CD4-positive, alpha-beta T cell treated with Interleukin-6 at 100 ng/mL for 8 hours (primary cell): ENCODE data around the gene NBPF9.
A peak's percentile ranks its signal among the peaks of the same experiment; 100 is the strongest.
"Not testable (repeated sequence)": the region's sequence is repeated elsewhere in the genome, so short reads cannot be mapped to it uniquely, and the experiment has no call there.

Experiments
- DNase-seq: peaks from one replicate; pipeline ENCODE4 v3.0.0-alpha.2; 2020; ENCODE audit warnings: mixed read lengths, low spot score

NBPF9 gene

GRCh38 chr1:149103109-149104081 is at the start of gene NBPF9:
TSS of gene NBPF9 (minus strand) at chr1:149103551. CDS start at chr1:149082139, 21,412 bp downstream.
- peak; percentile 1 for DNase-seq

DNA sequence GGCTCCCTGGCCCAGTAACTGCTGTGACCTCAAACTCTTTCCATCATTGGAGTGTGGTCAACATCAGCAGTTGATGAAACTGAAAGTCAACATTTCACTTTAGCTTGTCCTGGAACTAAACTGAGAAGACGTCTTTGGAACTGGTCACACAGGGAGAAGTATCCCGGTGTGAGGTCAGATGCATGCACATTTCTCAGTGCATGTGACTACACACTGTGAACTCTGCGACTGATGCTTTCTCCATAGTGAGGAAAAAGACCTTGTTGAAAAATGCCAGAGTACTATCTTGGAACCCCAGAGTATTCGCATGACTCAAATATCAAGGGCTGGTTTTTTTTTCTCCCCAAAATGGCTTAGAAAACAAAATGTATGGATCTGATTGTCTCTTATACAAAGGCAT is 46.6 kb upstream of the NBPF9 start:
- DNase-seq, result not testable (repeated sequence)

- not testable (repeated sequence) for DNase-seq
Observed at GRCh38 chr1:149137585-149137984, 34.2 kb upstream of the NBPF9 start.

DNA sequence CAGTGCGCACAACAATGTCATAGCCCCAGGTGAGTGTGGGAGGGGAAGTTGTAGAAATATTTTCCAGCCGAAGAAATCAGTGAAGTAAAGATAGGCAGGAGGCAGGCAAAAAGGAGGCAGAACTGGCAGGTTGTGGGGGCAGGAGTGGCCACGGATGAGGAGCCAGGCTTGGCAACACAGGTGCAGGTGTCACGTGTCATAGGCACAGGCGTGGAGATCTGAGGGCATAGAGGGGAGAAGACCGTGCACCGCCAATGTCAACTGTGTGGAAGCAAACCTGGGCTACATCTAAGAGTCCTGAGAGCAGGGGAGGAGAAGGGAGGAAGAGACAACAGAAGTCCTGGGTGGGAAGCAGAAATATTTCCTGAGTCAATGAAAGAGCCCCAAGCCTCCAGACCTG is 27.6 kb upstream of the NBPF9 start:
- DNase-seq, result not testable (repeated sequence)

- DNase-seq, result not testable (repeated sequence)
Observed at GRCh38 chr1:149129245-149129644, 25.9 kb upstream of the NBPF9 start.

GRCh38 chr1:149126555-149127145 is 23.3 kb upstream of the NBPF9 start:
- DNase-seq, result not testable (repeated sequence)

- not testable (repeated sequence) for DNase-seq
Observed at GRCh38 chr1:149123948-149124926, 20.9 kb upstream of the NBPF9 start.

- DNase-seq, result not testable (repeated sequence)
Observed at GRCh38 chr1:149112828-149113227, 9.5 kb upstream of the NBPF9 start.

- not testable (repeated sequence) for DNase-seq
Observed at GRCh38 chr1:149110343-149110742, 7.0 kb upstream of the NBPF9 start.

- DNase-seq, result not testable (repeated sequence)
Observed at GRCh38 chr1:149102574-149102973, 777 bp downstream of the NBPF9 start.

- DNase-seq, result not testable (repeated sequence)
Observed at GRCh38 chr1:149098276-149098675, 5.1 kb downstream of the NBPF9 start.

DNA sequence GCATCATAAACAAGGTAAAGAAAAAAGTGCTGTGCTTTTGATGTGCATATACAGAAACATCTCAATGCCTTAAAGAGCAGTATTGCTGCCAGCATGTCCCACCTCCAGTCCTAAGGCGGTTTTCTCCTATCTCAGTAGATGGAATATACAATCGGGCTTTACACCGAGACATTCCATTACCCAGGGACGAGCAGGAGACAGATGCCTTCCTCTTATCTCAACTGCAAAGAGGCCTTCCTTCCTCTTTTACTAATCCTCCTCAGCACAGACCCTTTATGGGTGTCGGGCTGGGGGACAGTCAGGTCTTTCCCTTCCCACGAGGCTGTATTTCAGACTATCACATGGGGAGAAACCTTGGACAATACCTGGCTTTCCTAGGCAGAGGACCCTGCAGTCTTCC is 10.2 kb downstream of the NBPF9 start:
- DNase-seq, result not testable (repeated sequence)

DNA sequence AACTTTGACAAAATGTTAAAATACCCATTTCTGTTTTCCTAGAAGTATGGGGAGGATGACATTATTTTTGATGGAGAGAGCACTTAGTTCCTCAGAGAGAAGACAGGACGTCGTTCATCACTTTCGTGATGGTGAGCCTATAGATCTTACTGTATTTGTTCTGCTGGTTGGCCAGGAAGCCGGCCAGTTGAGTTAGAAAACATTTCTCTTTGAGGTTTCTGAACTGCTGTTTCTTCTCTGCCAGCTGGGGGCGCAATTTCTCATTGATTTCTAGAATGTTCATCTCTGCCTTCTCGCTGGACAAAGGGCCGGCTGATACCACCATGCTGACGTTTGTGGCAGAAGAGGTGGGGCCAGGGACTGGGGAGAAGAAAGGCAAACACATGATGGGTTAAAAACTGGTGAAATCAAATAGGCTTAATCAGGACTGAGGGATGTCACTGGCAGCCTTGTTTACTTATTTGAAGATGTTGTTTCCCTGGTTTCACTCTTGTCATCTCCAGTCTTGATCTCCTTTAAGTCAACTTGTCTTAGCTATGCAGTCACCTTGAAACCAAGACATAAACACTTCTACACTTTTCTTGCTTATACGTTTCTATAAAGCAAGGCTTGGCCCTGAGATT is 27.7 kb downstream of the NBPF9 start:
- not testable (repeated sequence) for DNase-seq

GRCh38 chr1:149064611-149065010 is 38.7 kb downstream of the NBPF9 start:
- DNase-seq, result not testable (repeated sequence)

DNA sequence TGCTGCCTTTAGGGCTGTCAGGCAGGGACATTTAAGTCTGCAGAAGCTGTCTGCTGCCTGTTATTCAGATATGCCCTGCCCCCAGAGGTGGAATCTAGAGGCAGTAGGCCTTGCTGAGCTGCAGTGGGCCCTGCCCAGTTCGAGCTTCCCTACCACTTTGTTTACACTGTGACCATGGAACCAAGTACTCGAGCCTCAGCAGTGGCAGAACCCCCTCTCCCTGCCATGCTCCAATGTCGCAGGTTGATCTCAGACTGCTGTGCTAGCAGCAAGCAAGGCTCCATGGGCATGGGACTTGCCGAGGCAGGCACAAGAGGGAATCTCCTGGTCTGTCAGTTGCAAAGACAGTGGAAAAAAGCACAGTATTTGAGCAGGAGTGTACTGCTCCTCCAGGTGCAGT is 60.3 kb downstream of the NBPF9 start:
- DNase-seq, result not testable (repeated sequence)

- not testable (repeated sequence) for DNase-seq
Observed at GRCh38 chr1:149033916-149034315, 69.4 kb downstream of the NBPF9 start.

DNA sequence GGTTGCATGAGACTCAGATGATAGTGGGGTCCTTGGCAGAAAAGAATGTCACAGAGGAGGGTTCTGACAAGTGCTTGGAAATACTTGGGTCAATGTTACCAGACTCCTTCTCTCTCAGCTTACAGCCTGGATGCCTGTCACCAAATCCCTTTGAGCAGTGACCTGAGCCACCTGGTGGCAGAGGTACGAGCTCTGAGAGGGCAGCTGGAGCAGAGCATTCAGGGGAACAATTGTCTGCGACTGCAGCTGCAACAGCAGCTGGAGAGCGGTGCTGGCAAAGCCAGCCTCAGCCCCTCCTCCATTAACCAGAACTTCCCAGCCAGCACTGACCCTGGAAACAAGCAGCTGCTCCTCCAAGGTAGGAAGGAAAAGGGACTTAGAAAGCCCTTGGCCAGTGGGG is 79.0 kb downstream of the NBPF9 start:
- not testable (repeated sequence) for DNase-seq

DNA sequence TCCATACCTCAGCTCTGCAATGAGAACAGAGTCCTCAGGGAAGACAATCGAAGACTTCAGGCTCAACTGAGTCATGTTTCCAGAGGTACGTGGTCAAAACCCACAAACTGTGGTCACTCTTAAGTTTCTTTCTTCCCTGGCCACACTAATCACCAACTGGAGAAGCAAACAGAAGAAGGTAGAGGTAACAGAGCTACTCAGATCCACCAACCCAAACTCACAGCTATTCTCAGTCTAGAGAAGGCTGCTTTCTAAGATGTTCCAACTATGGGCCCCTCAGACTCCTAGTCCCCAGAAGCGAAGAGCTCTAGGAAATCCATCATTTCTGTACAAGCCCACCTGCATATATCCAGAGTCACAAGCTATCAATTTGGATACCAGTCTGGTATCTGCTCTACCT is 84.8 kb downstream of the NBPF9 start:
- DNase-seq, result not testable (repeated sequence)

DNA sequence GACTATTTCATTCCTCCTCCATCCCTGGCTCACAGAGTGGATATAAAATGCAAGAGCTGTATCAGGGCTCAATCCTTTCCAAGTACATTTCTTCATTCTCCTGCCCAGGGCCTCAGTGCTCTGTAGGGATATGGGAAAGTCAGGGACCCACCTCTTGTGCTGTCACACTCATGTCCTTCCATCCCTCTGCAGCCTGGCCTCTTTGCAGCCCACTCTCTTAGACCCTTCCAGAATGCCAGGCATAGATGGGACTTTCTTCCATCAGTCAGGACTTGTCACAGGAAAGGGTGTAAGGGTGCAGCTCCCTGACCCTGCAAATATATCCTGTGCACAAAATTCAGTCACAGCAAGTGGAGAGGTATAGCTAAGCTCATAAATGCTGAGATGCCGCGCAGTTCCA is 86.7 kb downstream of the NBPF9 start:
- not testable (repeated sequence) for DNase-seq

DNA sequence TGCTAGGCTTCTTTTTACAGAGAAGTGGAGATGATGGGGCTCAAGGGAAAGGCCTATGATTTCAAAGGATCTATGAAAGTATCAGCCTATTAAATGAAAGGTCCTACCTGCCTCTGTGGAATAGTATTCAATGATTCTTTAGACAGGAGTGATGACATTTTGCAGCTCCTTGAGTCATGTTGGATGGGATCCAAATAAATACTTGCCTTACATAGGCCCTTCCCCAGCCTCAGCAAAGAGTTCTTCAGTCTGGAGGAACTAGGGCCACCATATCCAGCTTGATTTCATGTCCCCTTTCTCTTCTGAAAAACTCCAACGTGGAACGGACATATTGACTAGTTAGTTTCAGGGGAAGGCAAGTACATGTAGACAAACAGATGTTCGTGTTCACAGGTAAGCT is 87.8 kb downstream of the NBPF9 start:
- not testable (repeated sequence) for DNase-seq

DNA sequence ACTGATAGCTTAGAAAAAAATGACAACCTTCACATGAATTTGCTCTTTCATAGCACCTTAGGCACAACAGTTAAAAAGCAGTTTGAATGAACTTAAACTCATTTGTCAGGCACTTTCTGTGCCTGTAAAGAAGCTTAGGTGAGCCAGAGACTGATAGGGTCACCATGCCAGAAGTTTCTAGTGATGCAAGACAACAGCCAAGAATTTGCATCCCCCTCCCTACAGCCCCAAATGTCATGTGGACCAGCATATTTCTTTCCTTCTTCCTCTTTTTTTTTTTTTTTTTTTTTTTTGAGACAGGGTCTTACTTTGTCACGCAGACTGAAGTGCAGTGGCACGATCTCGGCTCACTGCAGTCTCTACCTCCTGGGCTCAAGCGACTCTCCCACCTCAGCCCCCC is 89.8 kb downstream of the NBPF9 start:
- DNase-seq, result not testable (repeated sequence)
